Liver (tissue), 3 donors: Measurements from ENCODE around the gene IGF2R.
A peak's percentile ranks its signal among the peaks of the same experiment; 100 is the strongest.

Experiments used
- JUND ChIP-seq, 2 donors: IDR thresholded peaks; 2 replicates each; pipeline ENCODE4 v1.6.1; 2016; ENCODE audit warnings: antibody characterized with exemption in 2 of 2
- RAD21 ChIP-seq, 2 donors: IDR thresholded peaks; 2 replicates each; pipeline ENCODE4 v1.6.1; 2016; ENCODE audit warnings: antibody characterized with exemption in 2 of 2, mild to moderate bottlenecking in 2 of 2
- TAF1 ChIP-seq: conservative IDR thresholded peaks from 2 replicates; pipeline ENCODE4 v1.6.1; 2016; ENCODE audit warnings: antibody characterized with exemption, mild to moderate bottlenecking
- YY1 ChIP-seq: IDR thresholded peaks from 2 replicates; pipeline ENCODE4 v1.6.1; 2016; ENCODE audit warnings: antibody characterized with exemption, mild to moderate bottlenecking
- TF ChIP-seq, protein P1 (sequence below): fragments of 150-350 bp; IDR thresholded peaks from 2 replicates; pipeline ENCODE4 v1.5.1; 2017; ENCODE audit warnings: improper control_type of control experiment, low read depth, low read length; ENCODE audit not compliant: missing input control
- TF ChIP-seq, protein P2 (sequence below): IDR thresholded peaks from 2 replicates; pipeline ENCODE4 v1.6.1; 2016; ENCODE audit warnings: antibody characterized with exemption, mild to moderate bottlenecking
- donor health status: healthy.
- donor health status: healthy.

DNA sequence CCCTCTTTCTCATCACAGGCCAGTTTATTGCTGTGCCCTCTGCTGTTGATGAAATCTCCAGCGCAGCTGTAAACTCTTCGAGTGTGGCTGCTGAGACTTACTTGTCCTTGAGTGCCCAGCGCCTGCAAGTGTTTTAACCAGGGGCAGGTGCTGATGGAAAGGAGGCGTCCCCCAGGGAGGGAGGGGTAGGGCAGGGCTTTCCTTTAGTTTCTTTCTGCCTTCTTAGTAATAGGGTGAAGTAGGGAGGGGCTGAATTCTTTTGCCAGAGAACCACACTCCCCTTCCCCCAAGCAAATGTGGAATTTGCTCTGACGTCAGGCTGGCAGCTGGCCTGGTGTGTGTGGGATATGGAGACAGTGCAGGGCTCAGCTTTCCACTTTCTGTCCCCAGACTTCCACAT is 61.2 kb downstream of the IGF2R start:
- TF ChIP-seq, protein P1, sequence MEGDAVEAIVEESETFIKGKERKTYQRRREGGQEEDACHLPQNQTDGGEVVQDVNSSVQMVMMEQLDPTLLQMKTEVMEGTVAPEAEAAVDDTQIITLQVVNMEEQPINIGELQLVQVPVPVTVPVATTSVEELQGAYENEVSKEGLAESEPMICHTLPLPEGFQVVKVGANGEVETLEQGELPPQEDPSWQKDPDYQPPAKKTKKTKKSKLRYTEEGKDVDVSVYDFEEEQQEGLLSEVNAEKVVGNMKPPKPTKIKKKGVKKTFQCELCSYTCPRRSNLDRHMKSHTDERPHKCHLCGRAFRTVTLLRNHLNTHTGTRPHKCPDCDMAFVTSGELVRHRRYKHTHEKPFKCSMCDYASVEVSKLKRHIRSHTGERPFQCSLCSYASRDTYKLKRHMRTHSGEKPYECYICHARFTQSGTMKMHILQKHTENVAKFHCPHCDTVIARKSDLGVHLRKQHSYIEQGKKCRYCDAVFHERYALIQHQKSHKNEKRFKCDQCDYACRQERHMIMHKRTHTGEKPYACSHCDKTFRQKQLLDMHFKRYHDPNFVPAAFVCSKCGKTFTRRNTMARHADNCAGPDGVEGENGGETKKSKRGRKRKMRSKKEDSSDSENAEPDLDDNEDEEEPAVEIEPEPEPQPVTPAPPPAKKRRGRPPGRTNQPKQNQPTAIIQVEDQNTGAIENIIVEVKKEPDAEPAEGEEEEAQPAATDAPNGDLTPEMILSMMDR: no peak
- TF ChIP-seq YY1 (peak; percentile 41), JUND (IDR thresholded peaks at IDR 0.05) (no peak), RAD21 (IDR thresholded peaks at IDR 0.05) (peak; percentile 26 to 28), TAF1 (no peak)
- TF ChIP-seq, protein P2, sequence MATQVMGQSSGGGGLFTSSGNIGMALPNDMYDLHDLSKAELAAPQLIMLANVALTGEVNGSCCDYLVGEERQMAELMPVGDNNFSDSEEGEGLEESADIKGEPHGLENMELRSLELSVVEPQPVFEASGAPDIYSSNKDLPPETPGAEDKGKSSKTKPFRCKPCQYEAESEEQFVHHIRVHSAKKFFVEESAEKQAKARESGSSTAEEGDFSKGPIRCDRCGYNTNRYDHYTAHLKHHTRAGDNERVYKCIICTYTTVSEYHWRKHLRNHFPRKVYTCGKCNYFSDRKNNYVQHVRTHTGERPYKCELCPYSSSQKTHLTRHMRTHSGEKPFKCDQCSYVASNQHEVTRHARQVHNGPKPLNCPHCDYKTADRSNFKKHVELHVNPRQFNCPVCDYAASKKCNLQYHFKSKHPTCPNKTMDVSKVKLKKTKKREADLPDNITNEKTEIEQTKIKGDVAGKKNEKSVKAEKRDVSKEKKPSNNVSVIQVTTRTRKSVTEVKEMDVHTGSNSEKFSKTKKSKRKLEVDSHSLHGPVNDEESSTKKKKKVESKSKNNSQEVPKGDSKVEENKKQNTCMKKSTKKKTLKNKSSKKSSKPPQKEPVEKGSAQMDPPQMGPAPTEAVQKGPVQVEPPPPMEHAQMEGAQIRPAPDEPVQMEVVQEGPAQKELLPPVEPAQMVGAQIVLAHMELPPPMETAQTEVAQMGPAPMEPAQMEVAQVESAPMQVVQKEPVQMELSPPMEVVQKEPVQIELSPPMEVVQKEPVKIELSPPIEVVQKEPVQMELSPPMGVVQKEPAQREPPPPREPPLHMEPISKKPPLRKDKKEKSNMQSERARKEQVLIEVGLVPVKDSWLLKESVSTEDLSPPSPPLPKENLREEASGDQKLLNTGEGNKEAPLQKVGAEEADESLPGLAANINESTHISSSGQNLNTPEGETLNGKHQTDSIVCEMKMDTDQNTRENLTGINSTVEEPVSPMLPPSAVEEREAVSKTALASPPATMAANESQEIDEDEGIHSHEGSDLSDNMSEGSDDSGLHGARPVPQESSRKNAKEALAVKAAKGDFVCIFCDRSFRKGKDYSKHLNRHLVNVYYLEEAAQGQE: no peak
